Hematopoietic multipotent progenitor cell treated with erythropoietin and hydrocortisone succinate and interleukin-3 and kit ligand, for 6 days (in vitro differentiated cells): ENCODE measurements around the gene MRPL30.

ENCODE experiments used
- DNase-seq: peaks from one replicate; pipeline ENCODE4 v3.0.0-alpha.2; 2015

Gene MRPL30

GRCh38 chr2:99180755-99181623 lies at the start of gene MRPL30, which contains the start of gene MITD1:
Gene MRPL30 (plus strand): TSS chr2:99181184. CDS start chr2:99186204, 5,020 bp downstream.
Gene MITD1 (minus strand): TSS chr2:99181058. CDS start chr2:99180981, 77 bp downstream.
- DNase-seq, result peak; percentile 97

DNA sequence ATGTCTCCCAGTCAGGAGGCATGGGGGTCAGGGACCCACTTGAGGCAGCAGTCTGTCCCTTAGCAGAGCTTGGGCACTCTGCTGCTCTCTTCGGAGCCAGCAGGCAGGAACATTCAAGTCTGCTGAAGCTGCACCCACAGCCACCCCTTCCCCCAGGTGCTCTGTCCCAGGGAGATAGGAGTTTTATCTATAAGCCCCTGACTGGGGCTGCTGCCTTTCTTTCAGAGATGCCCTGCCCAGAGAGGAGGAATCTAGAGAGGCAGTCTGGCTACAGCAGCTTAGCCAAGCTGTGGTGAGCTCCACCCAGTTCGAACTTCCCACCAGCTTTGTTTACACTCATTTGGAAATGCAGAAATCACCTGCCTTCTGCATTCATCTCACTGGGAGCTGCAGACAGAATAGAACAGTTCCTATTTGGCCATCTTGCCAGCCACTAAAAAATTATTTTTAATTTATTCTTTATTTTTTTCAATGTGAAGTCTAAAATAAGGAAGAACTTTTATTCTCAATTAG lies 45.9 kb upstream of the MRPL30 start:
- DNase-seq, result peak; percentile 82

- no peak for DNase-seq
Observed at GRCh38 chr2:99139003-99139402, 42.0 kb upstream of the MRPL30 start.

DNA sequence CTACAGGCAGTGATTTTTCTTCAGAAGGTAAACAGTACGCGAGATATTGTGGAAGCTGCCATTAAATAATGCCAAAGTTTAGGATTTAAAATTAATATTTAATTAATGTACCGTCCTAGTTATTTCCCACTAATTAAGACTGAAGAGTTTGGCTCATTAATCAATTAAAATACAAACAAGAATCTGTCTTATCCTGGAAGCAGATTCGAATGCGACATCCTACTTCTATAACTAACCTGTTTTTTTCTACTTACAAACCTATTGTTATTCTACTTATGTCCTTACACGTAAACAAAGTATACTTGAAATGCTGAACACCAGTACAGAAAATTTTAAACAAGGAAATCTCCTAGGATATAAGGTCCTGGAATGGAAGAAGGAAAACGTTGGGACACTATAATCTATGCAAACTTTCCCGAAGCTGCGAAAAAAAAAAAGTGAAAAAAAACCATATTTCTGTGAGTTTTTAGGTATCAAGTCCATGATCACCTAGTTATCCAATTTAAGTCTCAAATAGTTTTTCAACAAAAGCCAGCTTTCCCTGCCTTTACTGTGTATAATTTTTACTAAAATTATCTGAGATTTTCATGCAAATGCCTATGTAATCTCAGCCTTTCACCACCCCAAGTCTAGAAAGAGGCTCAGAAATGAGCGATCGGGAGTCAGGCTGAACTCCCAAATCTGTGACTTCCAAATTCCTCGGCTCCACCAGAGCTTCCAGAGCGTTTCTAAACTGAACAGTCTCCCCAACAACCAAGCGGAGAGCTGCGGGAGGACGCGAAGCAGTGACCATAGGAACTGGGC lies 40.7 kb upstream of the MRPL30 start:
- no peak for DNase-seq

DNA sequence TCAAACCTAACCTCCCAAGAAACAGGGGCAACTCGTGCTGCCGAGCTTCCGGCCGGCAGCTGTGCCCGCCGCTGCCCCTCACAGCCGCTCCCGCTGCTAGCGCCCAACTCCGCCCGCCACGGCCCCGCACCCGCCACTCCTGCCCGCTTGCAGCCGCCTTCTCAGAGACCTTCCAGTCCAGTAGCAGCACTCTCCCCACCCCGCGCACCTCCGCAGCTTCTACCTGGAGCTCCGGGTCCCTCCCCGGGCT lies 40.2 kb upstream of the MRPL30 start:
- peak; percentile 45 for DNase-seq

DNA sequence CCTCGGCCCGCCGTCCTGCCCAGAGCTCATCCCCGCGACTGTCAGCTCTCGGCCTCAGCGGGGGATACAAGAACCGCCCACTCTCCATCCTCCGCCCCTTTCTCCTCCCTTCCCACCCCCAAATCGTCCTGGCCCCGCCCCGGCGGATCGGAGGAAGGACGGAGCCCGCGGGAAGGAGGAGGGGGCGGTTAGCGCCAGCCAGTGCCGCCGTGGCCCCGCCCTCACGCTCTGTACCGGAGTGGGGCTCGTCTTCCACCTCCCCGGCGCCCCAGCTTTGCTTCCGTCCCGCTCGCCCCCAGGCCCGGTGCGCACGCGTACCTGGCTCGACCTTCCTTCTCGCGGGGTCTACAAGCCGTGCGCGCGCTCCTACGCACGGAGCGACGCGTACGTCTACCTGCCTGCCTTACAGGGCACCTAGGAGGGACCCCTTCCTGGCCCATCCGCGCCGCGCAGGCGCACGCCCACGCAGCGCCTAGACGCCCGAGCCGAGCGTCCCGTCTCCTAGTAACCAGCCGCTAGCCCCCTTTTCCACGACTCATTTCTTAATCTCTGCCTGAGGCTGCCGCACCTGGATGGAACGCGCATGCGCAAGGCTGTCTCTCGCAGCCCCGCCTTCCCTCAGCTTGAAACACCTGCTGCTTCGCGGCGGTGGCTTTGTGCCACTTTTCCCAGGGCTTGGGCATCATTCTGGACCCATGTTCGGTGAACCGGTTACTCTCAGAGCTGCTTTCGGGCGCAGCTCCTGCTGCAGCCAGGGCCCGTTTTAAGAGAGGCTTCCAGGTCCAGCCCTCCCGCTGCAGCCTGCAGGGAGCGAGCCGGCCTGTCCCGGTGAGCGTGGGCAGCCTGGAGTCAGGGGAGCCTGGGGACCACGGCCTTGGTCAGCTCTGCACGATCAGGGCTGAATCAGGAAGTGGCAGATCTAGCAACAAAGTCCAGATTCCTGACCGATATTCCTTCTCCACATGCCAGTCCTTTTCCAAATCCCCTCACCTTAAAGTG lies 39.6 kb upstream of the MRPL30 start, which contains the start of gene C2orf15:
TSS of gene C2orf15 (plus strand) at position 598 of the 999 bp plus-strand sequence. CDS start 8,852 bp downstream, outside the sequence.
- DNase-seq, result peak; percentile 97

GRCh38 chr2:99150706-99151105 lies 30.3 kb upstream of the MRPL30 start:
- peak; percentile 44 for DNase-seq

DNA sequence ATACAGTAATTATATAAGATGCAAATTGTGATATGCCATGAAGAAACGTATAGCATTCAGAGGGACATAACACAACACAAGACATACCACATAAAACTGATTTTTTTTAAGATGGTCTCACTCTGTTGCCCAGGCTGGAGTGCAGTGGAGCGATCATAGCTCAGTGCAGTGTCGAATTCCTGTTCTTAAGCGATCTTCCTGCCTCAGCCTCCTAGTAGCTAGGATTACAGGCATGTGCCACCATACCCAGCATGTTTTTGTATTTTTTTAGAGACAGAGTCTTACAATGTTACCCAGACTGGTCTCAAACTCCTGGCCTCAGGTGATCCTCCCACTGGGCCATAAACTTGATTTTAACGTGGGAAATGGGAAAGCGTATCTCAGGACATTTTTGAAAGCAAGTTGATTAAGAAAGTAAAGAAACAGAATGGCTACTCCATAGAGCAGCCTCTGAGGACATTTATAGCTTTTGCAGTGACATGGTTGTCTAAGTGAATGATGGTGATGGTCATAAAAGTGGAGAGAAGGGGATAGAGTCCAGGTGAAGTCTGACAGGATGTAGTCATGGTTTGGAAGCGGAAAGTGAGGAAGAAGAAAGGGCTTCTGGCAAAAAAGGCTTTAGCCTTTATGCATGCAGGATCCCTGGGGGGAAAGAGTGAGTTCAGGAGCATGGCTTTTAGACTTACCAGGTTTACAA lies 28.6 kb upstream of the MRPL30 start:
- no peak for DNase-seq

DNA sequence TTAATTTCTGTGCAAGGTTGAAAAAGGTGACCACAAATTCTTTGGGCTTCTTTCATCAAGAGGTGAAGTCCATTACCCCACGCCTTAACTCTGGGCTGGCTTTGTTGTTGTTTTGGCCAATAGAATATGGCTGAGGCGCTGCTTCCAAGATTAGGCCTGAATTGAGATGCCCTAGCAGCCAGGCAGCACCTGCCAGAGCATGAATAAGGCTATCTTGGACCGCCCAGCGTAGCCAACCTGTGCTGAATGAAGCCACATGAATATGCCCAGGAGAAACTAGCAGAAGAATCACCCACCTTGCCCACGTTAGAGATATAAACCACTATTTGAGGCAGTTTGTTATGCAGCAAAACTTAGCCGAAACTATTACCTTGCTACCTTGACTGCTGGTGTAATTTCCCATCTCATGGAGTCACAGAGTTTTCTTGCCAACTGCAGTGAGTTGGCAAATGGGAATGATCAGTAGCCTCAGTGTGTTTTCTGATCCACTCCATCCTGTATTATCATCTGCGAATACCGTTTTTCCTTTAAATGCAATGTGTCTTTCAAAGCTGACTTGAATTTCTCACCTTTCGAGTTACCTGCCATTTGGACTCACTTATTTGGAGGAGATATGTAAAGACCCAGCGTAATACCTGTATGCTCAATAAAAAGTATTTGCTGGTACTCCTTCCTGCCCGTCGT lies 26.9 kb upstream of the MRPL30 start:
- DNase-seq, result peak; percentile 27

DNA sequence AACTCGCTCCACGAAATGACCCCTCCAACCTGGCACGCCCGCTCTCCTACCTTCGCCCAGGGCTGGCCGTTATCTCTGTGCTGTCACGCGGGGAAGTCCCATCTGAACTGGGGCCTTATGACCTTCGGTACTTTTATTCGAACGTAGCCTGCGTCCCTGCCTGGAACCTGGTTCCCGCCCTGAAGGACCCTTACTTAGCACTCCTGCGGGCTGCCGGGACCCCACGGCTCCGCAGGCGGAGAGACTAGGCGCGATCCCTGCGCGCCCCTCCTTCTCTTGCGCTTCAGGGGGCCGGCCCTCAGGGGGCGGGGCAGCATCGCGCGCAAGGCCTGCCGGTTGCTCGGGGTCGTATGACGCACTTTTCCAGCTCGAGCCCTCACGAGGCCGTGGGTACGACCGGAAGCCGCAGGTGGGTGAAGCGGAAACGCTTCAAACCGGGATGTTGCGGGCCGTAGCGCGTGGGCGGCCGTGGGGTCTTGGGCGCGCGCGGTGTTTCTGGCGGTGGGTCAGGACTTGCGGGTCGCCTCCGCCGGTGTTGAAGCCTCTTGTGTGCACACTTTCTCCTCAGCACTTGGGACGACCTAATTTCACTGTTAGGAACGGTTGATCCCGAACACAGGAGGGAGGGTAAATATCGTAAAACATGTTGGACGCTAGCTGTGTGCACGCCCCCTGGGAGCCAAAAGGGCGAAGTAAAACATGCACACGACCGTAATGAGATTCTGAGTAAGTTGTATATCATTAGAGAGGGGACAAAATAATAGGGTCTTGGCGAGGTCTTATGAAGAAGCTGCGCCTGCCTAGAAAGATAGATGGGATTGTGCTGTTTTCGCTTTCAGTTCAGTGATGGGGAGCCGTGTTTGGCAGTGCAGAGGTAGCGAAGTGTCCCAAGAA lies 26.1 kb upstream of the MRPL30 start, which contains the start of the genes LIPT1 and TSGA10:
TSS of gene LIPT1 (plus strand) at position 325 of the 894 bp plus-strand sequence. CDS start 6,991 bp downstream, outside the sequence.
TSS of gene TSGA10 (minus strand) at position 300 of the 894 bp plus-strand sequence. CDS start 45,503 bp downstream, outside the sequence.
- peak; percentile 96 for DNase-seq

DNA sequence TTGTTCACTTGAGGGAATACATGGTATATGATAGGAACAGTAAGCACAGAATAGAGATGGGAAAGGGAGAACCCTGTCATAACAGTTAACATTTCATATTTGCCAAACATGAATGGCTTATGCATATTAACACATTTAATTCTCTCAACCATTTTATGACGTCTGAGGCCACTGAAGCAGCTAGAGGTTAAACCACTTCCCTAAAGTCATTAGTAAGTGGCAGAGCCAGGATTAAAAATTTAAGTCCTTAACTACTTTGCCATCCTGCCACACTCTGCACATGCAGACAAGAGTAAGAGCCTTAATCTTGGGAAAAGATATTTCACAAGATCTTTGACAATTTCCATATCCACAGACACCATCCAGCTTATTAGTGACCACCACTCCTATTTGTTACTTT lies 24.1 kb upstream of the MRPL30 start:
- peak; percentile 16 for DNase-seq

DNA sequence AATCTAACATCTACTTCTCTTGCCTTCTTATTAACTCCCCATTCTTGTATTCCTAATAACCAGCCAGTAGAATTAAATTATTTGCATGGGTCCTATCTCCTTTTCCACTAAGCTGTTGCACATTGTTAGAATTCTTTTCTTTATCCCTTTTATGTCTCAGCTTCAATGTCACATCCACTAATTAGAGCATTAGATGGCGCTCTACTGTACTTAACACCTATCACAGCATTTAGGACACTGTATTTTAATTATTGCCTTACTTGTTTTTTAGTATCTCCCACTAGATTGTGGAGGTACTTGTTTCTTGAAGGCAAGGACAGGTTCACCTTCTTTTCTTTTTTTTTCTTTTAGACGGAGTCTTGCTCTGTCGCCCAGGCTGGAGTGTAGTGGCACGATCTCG lies 22.4 kb upstream of the MRPL30 start:
- DNase-seq, result peak; percentile 27

- DNase-seq, result no peak
Observed at GRCh38 chr2:99159594-99159993, 21.4 kb upstream of the MRPL30 start.

DNA sequence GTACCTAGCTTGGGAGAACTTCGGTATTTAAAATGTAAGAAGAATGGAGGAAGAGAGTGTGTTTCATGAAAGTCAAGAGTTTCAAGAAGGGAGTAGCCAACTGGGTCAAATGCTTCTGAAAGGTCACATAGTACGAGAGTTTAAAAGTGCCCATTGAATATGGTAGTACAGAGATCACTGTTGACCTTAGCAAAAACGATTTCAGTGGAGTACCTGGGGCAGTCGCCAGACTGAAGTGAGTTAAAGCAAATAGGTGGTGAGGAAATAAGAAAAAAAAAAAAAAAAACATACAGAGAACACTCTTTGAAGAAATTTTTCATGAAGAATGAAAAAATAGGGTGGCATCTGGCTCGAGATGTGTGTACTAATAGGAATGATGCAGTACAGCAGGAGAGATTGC lies 14.8 kb upstream of the MRPL30 start:
- no peak for DNase-seq

DNA sequence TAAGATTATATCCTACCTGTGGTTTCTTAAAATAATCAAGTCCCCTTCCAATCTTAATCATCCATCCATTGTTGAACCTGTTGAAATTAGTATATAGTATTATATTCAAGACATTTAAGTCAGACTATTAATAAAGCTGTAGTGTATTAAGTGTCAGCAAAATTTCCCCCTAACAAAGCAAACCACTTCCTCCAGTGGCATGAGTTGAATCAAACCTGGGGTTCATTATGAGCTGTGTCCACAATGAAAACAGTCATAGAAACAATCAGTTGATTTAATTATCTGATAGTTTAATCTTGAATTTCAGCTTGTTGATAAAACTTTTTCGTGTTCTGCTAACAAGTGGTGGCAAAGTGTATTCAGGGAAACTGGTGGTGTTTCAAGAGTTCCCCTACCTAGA lies 11.4 kb upstream of the MRPL30 start:
- DNase-seq, result no peak

DNA sequence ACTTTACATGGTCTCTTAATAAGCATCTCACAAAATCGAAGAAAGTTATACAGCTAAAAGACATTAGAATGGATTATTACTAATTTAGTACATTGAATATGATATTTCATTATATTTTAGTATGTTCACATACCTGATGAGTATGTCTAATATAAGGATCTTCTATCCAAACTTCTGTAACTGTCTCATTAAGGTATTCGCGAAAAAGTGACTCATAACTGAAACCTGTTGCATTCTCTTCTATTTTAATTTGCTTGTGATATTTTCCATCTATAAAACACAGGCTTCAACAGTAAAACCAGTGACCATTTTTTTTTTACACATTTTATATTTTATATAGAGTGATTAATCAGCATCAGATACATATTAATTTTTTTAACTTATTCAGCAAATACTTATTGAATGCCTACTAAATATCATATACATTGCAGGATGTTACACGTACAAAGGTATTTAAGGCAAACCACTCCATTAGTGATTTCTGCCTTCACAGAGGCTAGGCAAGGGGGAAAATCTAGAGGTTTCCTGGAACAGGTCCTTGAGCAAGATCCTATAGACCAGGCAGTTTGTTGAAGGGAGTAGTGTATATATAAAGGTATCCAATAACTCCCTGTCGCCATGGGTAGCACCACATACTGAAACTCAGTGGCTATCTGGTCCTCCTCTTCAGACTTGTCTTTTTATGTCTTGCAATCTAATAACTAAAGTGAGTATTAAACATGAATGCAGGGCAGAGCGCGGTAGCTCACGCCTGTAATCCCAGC lies 9.4 kb upstream of the MRPL30 start:
- DNase-seq, result no peak

- DNase-seq, result peak; percentile 62
Observed at GRCh38 chr2:99181624-99182000, 628 bp downstream of the MRPL30 start.

DNA sequence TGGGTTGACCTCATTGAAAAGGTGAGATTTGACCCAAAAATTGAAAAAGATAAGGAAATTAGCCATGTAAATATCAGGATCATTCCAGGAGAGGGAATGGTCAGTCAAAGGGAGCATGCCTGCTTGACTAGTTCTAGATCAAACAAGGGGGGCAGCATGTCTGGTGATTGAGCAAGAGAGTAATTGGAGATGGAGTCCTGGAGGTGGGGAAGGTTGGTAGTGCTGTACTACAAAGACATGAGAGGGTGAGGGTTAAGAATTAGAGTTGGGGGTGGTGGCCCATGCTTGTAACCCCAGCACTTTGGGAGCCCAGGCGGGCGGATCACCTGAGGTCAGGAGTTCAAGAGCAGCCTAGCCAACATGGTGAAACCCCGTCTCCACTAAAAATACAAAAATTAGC lies 2.0 kb downstream of the MRPL30 start:
- no peak for DNase-seq

DNA sequence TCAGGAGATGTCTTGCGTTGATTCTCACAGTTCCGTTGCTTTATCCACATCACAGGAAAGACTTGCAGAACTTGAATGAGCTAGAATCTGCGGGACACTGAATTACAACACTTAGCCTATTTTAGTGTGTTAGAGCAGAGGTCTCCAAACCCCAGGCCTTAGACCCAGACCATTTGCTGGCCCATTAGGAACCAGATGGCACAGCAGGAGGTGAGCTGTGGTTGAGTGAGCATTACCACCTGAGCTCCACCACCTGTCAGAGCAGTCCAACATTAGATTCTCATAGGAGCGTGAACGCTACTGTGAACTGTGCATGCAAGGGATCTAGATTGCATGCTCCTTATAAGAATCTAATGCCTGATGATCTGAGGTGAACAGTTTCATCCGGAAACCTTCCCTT lies 3.8 kb downstream of the MRPL30 start:
- no peak for DNase-seq
